ENCODE measurements around the gene HNRNPA1L2.

Gene HNRNPA1L2

GRCh38 chr13:52644108-52644507, 1.9 kb downstream of the HNRNPA1L2 start:
- peak; percentile 74 for DNase-seq (ENCODE audit: low read depth)
- no peak for TF ChIP-seq CTCF (IDR thresholded peaks at IDR 0.05; ENCODE audit: insufficient read depth, low read depth, low read length, missing control alignments)

GRCh38 chr13:52646967-52647366, 4.7 kb downstream of the HNRNPA1L2 start:
- no peak overlapping the region for H3K4me3 ChIP-seq (ENCODE audit: low read length)
- no peak for DNase-seq (ENCODE audit: low read depth)
- TF ChIP-seq CTCF (IDR thresholded peaks at IDR 0.05; ENCODE audit: insufficient read depth, low read depth, low read length, missing control alignments) = no peak

More at GRCh38 chr13:52644108-52644507, 1.9 kb downstream of the HNRNPA1L2 start:
- H3K4me3 ChIP-seq (ENCODE audit: low read length) = no peak overlapping the region

GRCh38 chr13:52650731-52651130, 8.5 kb downstream of the HNRNPA1L2 start:
- TF ChIP-seq CTCF (IDR thresholded peaks at IDR 0.05; ENCODE audit: insufficient read depth, low read depth, low read length, missing control alignments) = no peak
- DNase-seq (ENCODE audit: low read depth) = no peak
- peak overlapping the region; percentile 92 for H3K4me3 ChIP-seq (ENCODE audit: low read length)

- H3K4me3 ChIP-seq (ENCODE audit: low read length) = peak overlapping the region; percentile 92
- no peak for TF ChIP-seq CTCF (IDR thresholded peaks at IDR 0.05; ENCODE audit: insufficient read depth, low read depth, low read length, missing control alignments)
- DNase-seq (ENCODE audit: low read depth) = no peak
These were observed 9.6 kb downstream of the HNRNPA1L2 start for GRCh38 chr13:52651897-52652195.

GRCh38 chr13:52652196-52652979, 10.2 kb downstream of the HNRNPA1L2 start, which contains the start of gene SUGT1:
Gene SUGT1, plus strand, starts transcription at chr13:52652836. Its CDS starts 85 bp downstream, at chr13:52652921.
- TF ChIP-seq CTCF (IDR thresholded peaks at IDR 0.05; ENCODE audit: insufficient read depth, low read depth, low read length, missing control alignments) = peak; percentile 71
- H3K4me3 ChIP-seq (ENCODE audit: low read length) = peak within 1 kb of the TSS; percentile 92
- DNase-seq (ENCODE audit: low read depth) = peak; percentile 99

- TF ChIP-seq CTCF (IDR thresholded peaks at IDR 0.05; ENCODE audit: insufficient read depth, low read depth, low read length, missing control alignments) = no peak
- H3K4me3 ChIP-seq (ENCODE audit: low read length) = peak overlapping the region; percentile 92
- DNase-seq (ENCODE audit: low read depth) = no peak
These were observed 10.7 kb downstream of the HNRNPA1L2 start for GRCh38 chr13:52652980-52653303.

GRCh38 chr13:52659340-52659739, 17.1 kb downstream of the HNRNPA1L2 start:
- H3K4me3 ChIP-seq (ENCODE audit: low read length) = no peak overlapping the region
- no peak for DNase-seq (ENCODE audit: low read depth)
- no peak for TF ChIP-seq CTCF (IDR thresholded peaks at IDR 0.05; ENCODE audit: insufficient read depth, low read depth, low read length, missing control alignments)

Data from epithelial cell of esophagus (primary cell).